Nephron progenitor cell (in vitro differentiated cells): ENCODE data around the gene MFNG.
"Not testable (repeated sequence)": the region's sequence is repeated elsewhere in the genome, so short reads cannot be mapped to it uniquely, and the experiment has no call there.

ENCODE experiments used
- DNase-seq: peaks from one replicate; pipeline ENCODE4 v3.0.0; 2021
- H3K27ac Mint-ChIP-seq: 2 replicates; pipeline ENCODE4 v1.8.0; 2021; ENCODE audit warnings: mild to moderate bottlenecking, moderate library complexity, mixed read lengths
- H3K27me3 Mint-ChIP-seq: 2 replicates; pipeline ENCODE4 v1.8.0; 2021; ENCODE audit warnings: mild to moderate bottlenecking, low read depth, mixed read lengths; ENCODE audit not compliant: poor library complexity
- H3K36me3 Mint-ChIP-seq: 2 replicates; pipeline ENCODE4 v1.8.0; 2021; ENCODE audit warnings: low read depth, mixed read lengths
- H3K4me1 Mint-ChIP-seq: 2 replicates; pipeline ENCODE4 v1.8.0; 2021; ENCODE audit warnings: mixed read lengths
- H3K4me3 Mint-ChIP-seq: 2 replicates; pipeline ENCODE4 v1.8.0; 2021; ENCODE audit warnings: mild to moderate bottlenecking, moderate library complexity, mixed read lengths
- H3K9me3 Mint-ChIP-seq: 2 replicates; pipeline ENCODE4 v1.8.0; 2021; ENCODE audit warnings: mild to moderate bottlenecking, moderate library complexity, mixed read lengths
- CTCF ChIP-seq: fragments of 200-600 bp; sonication (generic); IDR thresholded peaks from 2 replicates; pipeline ENCODE4 v1.5.0; 2021; ENCODE audit warnings: antibody characterized with exemption

MFNG gene

GRCh38 chr22:37469416-37470086 is 16.6 kb downstream of the MFNG start:
- Mint-ChIP-seq H3K27me3 (peaks cover 31% of the 10 kb centered on the region), H3K4me3 (no peak overlapping the region), H3K36me3 (no peaks in the 10 kb centered on the region), H3K9me3 (no peaks in the 10 kb centered on the region), H3K4me1 (peaks cover 7% of the 10 kb centered on the region), H3K27ac (no peak overlapping the region)
- DNase-seq, result no peak
- no peak for TF ChIP-seq CTCF

DNA sequence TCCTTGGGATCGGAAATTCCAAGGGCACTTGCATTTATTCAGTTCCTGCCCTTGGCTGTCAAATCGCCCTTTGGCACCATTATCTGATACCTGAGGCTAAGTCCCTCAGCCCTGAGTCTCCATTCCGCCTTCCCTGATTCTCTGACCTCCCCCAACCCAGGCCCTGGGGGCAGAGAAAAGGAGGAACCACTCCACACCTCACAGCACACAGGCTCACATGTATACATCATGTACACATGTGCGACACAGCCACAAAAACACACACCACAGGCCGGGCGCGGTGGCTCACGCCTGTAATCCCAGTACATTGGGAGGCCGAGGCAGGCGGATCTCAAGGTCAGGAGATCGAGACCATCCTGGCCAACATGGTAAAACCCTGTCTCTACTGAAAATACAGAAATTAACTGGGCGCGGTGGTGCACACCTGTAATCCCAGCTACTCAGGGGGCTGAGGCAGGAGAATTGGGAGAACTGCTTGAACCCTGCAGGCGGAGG is 17.9 kb downstream of the MFNG start:
- not testable (repeated sequence) for H3K9me3 Mint-ChIP-seq, DNase-seq, H3K4me1 Mint-ChIP-seq, H3K4me3 Mint-ChIP-seq, H3K27ac Mint-ChIP-seq, H3K36me3 Mint-ChIP-seq
- H3K27me3 Mint-ChIP-seq, result peaks cover 36% of the 10 kb centered on the region

DNA sequence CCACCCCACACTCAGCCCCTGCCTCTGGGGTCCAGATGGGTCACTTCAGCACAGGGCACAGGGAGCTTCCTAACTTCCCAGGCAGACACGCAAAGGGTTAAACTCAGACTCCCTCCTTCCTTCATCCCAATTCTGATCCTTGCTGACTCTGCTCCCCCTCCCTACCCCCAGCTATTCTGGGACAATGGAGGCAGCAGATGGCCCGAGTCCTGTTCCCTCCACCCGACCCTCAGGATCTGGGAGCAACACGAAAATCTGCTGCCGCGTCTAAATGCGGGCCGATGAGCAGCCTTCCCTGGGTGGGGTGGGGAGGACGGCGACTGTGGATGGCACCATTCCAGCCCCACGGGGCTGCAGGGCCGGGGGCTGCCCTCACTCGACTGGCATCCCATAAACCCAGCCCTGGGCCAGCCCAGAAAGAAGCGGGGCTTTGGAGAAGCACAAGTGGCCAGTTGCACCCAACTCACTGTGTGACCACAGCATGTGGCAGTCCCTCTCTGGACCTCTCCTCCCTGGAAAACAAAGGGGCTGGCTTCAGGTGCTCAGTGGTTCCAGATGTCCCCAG is 18.7 kb downstream of the MFNG start:
- peaks cover 7% of the 10 kb centered on the region for H3K4me1 Mint-ChIP-seq
- no peaks in the 10 kb centered on the region for H3K9me3 Mint-ChIP-seq
- TF ChIP-seq CTCF, result no peak
- no peak overlapping the region for H3K27ac Mint-ChIP-seq
- DNase-seq, result no peak
- no peak overlapping the region for H3K4me3 Mint-ChIP-seq
- peaks cover 36% of the 10 kb centered on the region for H3K27me3 Mint-ChIP-seq
- H3K36me3 Mint-ChIP-seq, result no peaks in the 10 kb centered on the region

DNA sequence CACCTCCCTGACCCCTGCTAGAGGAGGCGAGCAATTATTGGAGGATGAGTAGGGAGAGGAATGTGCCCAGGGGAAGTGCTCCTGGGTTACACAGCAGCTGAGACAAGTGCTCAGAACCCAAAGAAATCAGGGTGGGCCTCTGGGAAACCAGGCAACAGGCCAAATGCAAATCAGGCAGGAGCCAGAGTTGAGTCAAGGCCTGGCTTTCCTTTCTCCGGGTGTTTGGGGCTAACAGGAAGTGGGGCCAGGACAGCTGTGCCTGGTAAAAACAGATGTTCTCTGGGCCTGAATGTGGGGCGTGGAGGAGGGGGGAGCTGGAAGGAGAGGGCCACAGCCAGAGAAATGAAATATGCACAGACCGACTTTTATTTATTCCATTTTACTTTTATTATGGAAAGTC is 22.0 kb downstream of the MFNG start:
- no peak for TF ChIP-seq CTCF
- peaks cover 48% of the 10 kb centered on the region for H3K27me3 Mint-ChIP-seq
- H3K9me3 Mint-ChIP-seq, result no peaks in the 10 kb centered on the region
- no peak for DNase-seq
- H3K27ac Mint-ChIP-seq, result no peak overlapping the region
- no peaks in the 10 kb centered on the region for H3K36me3 Mint-ChIP-seq
- no peaks in the 10 kb centered on the region for H3K4me1 Mint-ChIP-seq
- H3K4me3 Mint-ChIP-seq, result no peak overlapping the region

DNA sequence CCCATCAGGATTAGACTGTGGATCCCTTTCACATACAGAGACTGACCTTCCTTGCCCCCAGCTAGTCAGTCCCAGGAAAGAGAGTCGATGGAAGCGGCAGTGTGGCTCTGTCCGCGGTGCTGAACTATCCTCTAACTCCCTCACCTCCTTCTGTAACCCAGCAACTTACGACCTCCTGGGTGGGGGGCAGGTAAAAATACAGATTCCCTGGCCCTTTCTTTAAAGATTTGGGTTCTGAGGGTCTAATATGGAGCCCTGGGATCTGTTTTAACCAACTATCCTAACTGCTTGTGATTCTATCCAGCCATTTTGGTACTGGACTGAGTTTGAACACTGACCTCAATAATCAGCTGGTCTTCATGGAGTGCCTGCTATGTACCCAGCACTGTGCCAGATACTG is 23.2 kb downstream of the MFNG start:
- Mint-ChIP-seq H3K27ac (no peak overlapping the region), H3K9me3 (no peaks in the 10 kb centered on the region), H3K4me1 (no peaks in the 10 kb centered on the region), H3K4me3 (no peak overlapping the region), H3K36me3 (no peaks in the 10 kb centered on the region), H3K27me3 (peaks cover 53% of the 10 kb centered on the region)
- DNase-seq, result peak; percentile 83
- TF ChIP-seq CTCF, result no peak

DNA sequence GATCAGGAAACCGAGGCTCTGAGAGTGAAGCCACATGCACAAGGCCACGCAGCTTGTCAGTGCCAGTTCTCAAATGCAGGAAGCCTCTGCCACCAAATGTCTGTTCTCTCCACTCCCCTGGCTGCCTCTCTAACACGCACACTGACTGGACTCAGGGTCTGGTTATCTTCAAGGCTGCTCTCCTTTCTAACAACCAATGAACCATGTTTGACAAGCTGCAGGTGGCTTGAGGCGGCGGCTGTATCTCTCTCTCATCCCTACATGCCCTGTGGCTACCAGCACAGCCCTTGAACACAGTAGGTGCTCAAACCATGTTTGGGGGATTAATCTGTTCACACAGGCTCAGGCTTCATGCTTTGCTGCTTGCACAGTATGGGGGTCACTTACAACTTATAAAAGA is 23.7 kb downstream of the MFNG start:
- no peak overlapping the region for H3K27ac Mint-ChIP-seq

More for the DNA sequence above, 23.7 kb downstream of the MFNG start:
- H3K9me3 Mint-ChIP-seq, result no peaks in the 10 kb centered on the region
- no peaks in the 10 kb centered on the region for H3K4me1 Mint-ChIP-seq
- no peak overlapping the region for H3K4me3 Mint-ChIP-seq
- DNase-seq, result no peak
- no peaks in the 10 kb centered on the region for H3K36me3 Mint-ChIP-seq
- H3K27me3 Mint-ChIP-seq, result peaks cover 57% of the 10 kb centered on the region
- TF ChIP-seq CTCF, result no peak
